Mesodermal cell (in vitro differentiated cells): ENCODE data around the gene COG6. TPM values are rescaled to one million over a fixed set of nuclear protein-coding genes. Genes with fewer than 3 reads are reported as not detected.

Experiments used
- H3K27ac ChIP-seq: 2 replicates; pipeline ENCODE4 v1.7.0; 2013; ENCODE audit warnings: mild to moderate bottlenecking, low read depth, low read length, moderate library complexity; ENCODE audit not compliant: severe bottlenecking
- H3K36me3 ChIP-seq: 2 replicates; pipeline ENCODE4 v1.7.1; 2013; ENCODE audit warnings: mild to moderate bottlenecking, low read length, moderate library complexity; ENCODE audit not compliant: control insufficient read depth, insufficient read depth
- H3K4me1 ChIP-seq: one replicate; pipeline ENCODE4 v1.7.1; 2013; ENCODE audit warnings: mild to moderate bottlenecking, low read length; ENCODE audit not compliant: insufficient read depth, control insufficient read depth, poor library complexity, severe bottlenecking
- H3K4me3 ChIP-seq: 2 replicates; pipeline ENCODE4 v1.7.0; 2013; ENCODE audit warnings: low read length, control low read depth, mild to moderate bottlenecking; ENCODE audit not compliant: insufficient read depth, poor library complexity, severe bottlenecking; ENCODE audit errors: extremely low read depth
- H3K9me3 ChIP-seq: 2 replicates; pipeline ENCODE4 v1.7.1; 2013; ENCODE audit warnings: mild to moderate bottlenecking, low read length, moderate library complexity; ENCODE audit not compliant: control insufficient read depth
- WGBS, 2 experiments: methylation state at CpG; one replicate each; pipeline ENCODE4 v1.1.5; 2013; ENCODE audit warnings: missing lambda C conversion rate in 2 of 2; ENCODE audit not compliant: insufficient coverage in 2 of 2; 5-methylcytosine and 5-hydroxymethylcytosine counted together
- polyA plus RNA-seq, 2 experiments: library from polyadenylated mRNA; stranded (reverse); fragments of 50-300 nt; gene quantifications; one replicate each; pipeline ENCODE4 v1.2.3, GENCODE V29; 2013

Gene COG6
- 35.4 TPM for polyA plus RNA-seq (2013, experiment 1 of 2)
- polyA plus RNA-seq (2013, experiment 2 of 2), result 38.6 TPM

DNA sequence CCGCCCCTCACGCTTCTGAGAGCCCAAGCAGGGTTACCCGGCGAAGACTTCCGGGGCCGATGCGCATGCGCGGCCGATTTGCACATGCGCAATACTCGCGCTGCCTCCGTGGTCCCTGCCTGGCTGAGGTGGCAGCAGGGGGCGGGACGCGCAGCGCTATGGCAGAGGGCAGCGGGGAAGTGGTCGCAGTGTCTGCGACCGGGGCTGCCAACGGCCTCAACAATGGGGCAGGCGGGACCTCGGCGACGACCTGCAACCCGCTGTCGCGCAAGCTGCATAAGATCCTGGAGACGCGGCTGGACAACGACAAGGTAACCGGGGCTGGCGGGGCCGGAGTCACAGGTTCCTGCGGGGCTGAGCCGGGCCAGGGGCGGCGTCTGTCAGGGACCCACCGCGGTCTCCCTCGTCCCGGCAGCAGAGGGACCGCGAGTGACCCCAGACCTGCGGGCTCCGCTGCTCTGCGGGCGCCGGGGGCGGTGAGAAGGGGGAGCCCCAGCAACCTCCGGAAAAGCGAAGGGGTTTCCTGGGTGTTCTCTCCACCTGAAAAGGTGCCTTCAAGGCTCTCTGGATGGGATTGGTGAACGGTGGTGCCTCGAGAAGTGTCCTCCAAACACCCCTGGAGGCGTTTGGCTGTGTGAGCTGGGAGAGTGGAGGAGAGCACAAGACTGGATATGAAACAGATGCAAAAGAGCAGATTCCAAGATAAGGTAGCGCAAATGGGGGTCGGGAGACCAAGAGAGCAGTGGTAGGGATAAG is at the start of gene COG6:
COG6 (plus strand) TSS at position 94 of the 756 bp plus-strand sequence; CDS start at position 159, 65 bp downstream.
- 0% methylated on average over 34 to 49 of the region's 59 CpGs for WGBS, 2 experiments
- H3K36me3 ChIP-seq, result peaks cover 5% of the 10 kb centered on the region
- H3K27ac ChIP-seq, result peak within 1 kb of the TSS; percentile 18
- H3K4me3 ChIP-seq, result peak within 1 kb of the TSS; percentile 92
- H3K4me1 ChIP-seq, result no peaks in the 10 kb centered on the region
- no peaks in the 10 kb centered on the region for H3K9me3 ChIP-seq

DNA sequence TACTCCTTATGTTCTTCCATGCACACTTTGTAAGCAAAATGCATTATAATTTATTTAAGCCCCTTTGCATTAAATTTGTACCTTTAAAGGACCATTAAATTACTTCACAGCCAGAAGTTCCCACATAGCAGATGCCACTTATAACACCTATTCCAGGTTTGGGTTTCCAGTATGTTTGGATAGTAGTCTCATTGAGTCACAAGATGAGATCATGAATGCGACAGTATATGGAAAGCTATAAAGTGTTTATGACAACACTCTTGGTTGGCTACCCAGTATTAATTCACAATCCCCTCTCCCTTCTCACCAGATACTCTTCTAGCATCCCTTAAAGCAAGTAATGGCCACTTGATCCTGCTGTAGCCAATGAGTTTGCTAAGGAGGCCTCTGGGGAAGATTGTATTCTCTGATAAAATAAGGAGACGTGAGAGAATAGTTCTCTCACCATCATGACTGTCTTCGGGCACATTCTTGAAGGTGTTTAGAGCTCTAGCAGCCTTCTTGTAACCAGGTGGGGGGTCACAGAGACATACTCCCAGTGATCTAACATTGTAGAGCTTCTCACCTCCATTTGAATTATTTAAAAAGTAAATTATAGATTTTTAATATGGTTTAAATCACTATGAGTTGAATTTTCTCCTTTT is 49.7 kb upstream of the COG6 start:
- WGBS, 2 experiments, result 69 to 100% methylated on average over 1 to 2 of the region's 3 CpGs
- peaks cover 5% of the 10 kb centered on the region for H3K4me1 ChIP-seq
- no peak overlapping the region for H3K27ac ChIP-seq
- H3K36me3 ChIP-seq, result no peaks in the 10 kb centered on the region
- no peak overlapping the region for H3K4me3 ChIP-seq
- H3K9me3 ChIP-seq, result no peaks in the 10 kb centered on the region

DNA sequence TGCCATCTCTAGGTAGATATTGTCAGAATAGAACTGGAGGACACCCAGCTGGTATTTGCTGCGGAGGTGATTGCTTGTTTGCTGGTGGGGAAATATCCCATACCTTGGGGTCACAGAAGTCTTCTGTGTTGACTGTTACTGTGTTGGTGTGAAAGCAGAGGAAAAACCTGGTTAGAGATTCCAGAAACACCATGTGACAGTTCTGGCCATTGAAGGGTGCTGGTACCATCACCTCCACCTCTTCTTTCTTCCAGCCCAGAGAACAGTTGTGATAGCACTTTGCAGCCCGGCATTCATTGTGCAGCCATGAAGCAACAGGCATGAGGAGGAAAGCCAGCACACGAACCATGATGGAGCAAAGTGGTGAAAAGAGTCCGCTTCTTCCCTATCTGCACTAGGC is 47.6 kb upstream of the COG6 start:
- H3K4me1 ChIP-seq, result peaks cover 5% of the 10 kb centered on the region
- WGBS, 2 experiments, result 89 to 90% methylated on average over 3 to 4 of the region's 4 CpGs
- no peak overlapping the region for H3K27ac ChIP-seq
- H3K36me3 ChIP-seq, result no peaks in the 10 kb centered on the region
- no peak overlapping the region for H3K4me3 ChIP-seq
- no peaks in the 10 kb centered on the region for H3K9me3 ChIP-seq

DNA sequence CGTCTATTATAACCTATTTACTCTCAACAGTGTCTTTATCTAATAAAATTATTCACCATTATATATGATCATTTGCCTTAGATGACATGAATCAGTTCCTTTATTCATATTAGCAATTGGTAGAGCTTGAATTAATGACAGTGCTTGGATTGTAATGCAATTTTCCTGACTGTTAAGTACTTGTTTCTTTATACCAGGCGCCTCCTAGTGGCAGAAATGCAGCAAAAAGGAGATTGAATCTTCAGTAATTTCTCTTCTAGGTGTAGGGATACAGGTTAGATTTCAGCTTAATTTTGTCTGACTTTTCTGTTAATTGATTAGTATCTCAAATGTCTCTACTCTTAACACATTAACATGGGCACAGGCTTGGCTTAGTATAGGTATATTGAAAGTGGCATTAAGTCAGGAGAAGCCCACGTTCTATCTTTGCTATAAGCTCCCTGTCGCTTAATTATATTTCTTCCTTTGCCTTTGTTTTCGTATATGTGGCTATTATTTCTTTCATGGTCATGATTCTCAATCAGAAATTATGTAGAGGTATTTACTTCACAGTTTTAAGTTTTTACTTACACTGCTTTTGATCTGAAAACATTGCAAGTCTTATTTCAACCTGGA is 43.3 kb upstream of the COG6 start:
- Histone ChIP-seq H3K9me3 (no peaks in the 10 kb centered on the region), H3K27ac (no peak overlapping the region), H3K4me3 (no peak overlapping the region), H3K4me1 (no peaks in the 10 kb centered on the region), H3K36me3 (no peaks in the 10 kb centered on the region)
- WGBS, 2 experiments, result 0% methylated on average over 1 of the region's 5 CpGs; no CpG with 5 or more reads in 1 of the 2 experiments

DNA sequence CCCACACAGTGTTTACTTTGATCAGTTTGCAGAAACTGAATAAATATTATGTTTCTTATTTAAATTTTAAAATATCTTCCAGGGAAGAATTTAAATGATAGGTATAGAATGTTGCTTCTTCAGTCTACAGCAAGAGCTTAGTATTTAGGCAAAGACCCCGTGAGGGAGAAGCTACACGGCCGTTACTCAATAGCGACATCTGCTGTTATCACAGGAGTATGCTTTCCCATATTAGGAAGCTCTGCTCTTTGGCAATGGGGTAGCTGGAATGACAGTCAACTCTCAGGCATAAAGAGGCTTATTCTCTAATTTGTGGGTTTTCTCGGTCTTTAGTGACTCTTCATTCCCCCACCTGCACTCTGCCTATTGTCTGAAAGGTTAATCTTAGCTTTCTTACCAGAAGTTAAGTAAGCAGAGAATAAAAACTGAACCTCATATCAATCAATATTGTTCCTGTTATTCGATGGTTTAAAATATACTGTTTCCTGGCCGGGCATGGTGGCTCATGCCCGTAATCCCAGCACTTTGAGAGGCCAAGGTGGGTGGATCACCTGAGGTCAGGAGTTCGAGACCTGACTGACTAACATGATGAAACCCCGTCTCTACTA is 39.3 kb upstream of the COG6 start:
- Histone ChIP-seq H3K4me3 (no peak overlapping the region), H3K27ac (no peak overlapping the region), H3K9me3 (no peaks in the 10 kb centered on the region), H3K36me3 (no peaks in the 10 kb centered on the region), H3K4me1 (no peaks in the 10 kb centered on the region)
- 4 to 46% methylated on average over 4 to 8 of the region's 10 CpGs for WGBS, 2 experiments

DNA sequence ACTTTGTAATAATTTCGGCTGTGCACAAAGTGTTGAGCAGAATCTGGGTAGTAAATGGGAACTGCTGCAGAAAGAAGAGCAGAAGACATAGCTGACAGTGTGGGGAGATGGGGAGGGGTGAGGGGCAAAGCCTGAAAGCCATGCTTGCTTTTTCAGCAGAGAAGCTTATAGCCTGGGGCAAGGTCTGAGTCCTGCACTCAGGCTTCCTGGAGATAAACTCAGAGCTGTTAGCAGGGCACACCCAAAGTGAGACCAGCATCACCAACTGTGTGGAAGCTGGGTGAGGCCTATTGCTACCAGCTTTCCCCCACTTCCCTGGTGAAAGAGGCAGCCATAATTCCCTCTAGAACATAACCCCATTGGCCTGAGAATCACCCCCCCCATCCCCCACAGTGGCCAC is 36.9 kb upstream of the COG6 start:
- 82 to 86% methylated on average over 1 of the region's 1 CpG for WGBS, 2 experiments
- H3K27ac ChIP-seq, result no peak overlapping the region
- H3K36me3 ChIP-seq, result no peaks in the 10 kb centered on the region
- H3K4me3 ChIP-seq, result no peak overlapping the region
- H3K4me1 ChIP-seq, result no peaks in the 10 kb centered on the region
- no peaks in the 10 kb centered on the region for H3K9me3 ChIP-seq

DNA sequence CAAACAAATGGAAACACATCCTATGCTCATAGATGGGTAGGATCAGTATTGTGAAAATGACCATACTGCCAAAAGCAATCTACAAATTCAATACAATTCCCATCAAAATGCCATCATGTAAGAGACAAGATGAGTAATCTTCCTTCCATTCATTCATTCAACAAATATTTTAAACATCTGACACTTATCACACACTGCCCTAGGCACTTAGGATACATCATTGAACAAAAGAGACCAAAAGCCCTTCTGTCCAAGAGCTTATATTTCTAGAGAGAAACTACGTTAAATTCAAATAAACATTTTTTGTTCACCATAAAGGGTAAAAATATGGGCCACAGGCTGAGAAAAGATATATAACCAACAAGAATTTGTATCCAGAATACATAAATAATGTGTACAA is 32.0 kb upstream of the COG6 start:
- no peak overlapping the region for H3K4me3 ChIP-seq
- H3K36me3 ChIP-seq, result no peaks in the 10 kb centered on the region
- no CpG with 5 or more reads among the region's 1 CpG for WGBS, 2 experiments
- H3K9me3 ChIP-seq, result no peaks in the 10 kb centered on the region
- no peaks in the 10 kb centered on the region for H3K4me1 ChIP-seq
- no peak overlapping the region for H3K27ac ChIP-seq

DNA sequence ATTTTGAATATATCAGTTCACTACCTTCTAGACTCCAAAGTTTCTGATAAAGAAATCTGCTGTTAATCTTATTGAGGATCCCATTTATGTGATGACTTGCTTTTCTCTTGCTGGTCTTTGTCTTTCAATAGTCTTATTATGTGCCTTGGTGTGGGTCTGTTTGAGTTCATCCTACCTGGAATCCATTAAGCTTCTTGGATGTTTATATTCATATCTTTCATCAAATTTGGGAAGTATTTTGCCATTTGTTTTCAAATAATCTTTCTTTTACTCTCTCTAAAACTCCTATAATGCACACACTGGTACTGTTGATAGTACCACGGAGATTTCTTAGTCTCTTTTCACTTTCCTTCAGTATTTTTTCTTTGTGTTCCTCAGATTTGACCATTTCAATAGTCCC is 24.2 kb upstream of the COG6 start:
- WGBS, 2 experiments, result 89 to 100% methylated on average over 1 of the region's 1 CpG
- Histone ChIP-seq H3K36me3 (no peaks in the 10 kb centered on the region), H3K9me3 (no peaks in the 10 kb centered on the region), H3K4me1 (no peaks in the 10 kb centered on the region), H3K27ac (no peak overlapping the region), H3K4me3 (no peak overlapping the region)

DNA sequence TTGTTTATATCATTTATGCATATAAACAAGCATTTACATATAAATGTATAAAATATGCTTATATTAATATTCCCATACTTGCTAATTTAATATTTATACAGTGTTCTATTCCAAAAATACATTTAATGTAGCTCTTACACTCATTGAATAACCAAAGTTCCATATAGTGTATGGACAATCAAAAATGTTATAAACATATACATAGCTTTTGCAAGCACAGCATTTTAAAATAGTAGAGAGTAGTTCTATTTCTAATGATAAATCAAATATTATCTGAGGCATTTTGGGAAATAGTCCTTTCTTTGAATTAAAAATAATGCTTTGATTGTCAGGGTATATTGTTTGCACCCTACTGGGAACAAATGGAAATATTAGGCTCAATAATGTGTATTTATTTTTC is 22.5 kb upstream of the COG6 start:
- no peak overlapping the region for H3K4me3 ChIP-seq
- no peaks in the 10 kb centered on the region for H3K36me3 ChIP-seq
- H3K27ac ChIP-seq, result no peak overlapping the region
- H3K4me1 ChIP-seq, result no peaks in the 10 kb centered on the region
- no peaks in the 10 kb centered on the region for H3K9me3 ChIP-seq

DNA sequence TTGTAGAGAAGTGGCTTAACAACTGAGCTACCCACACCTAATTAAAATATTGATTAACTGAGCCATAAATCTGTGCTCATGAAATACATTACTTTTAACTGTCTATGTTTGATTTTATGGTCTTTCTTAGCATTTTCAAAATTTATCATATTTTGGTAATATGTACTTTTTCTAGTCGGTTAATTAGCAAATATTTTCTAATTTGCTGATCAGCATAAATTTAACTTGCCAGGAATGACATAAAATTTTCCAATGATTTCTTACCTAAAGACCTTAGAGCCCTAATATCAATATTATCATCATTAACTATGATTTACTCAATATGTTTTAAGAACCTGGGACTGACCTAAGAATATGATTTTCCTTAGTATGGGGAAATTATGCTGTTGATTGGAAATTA is 19.9 kb upstream of the COG6 start:
- H3K36me3 ChIP-seq, result no peaks in the 10 kb centered on the region
- no peak overlapping the region for H3K27ac ChIP-seq
- WGBS, 2 experiments, result no CpG with 5 or more reads among the region's 1 CpG
- H3K4me3 ChIP-seq, result no peak overlapping the region
- no peaks in the 10 kb centered on the region for H3K4me1 ChIP-seq
- H3K9me3 ChIP-seq, result no peaks in the 10 kb centered on the region
